ENCODE measurements around the gene GTF2F1.

GRCh38 chr19:6424939-6425731, 32.2 kb upstream of the GTF2F1 start:
- TF ChIP-seq POLR2A (IDR thresholded peaks at IDR 0.05; ENCODE audit: low read depth, low read length) (0 out of 2 replicates have a peak, but pooled peaks have one; percentile 34), POLR2AphosphoS5 (IDR thresholded peaks at IDR 0.05; ENCODE audit: low read depth, low read length) (no peak), TAF1 (IDR thresholded peaks at IDR 0.05; ENCODE audit: low read depth, low read length) (no peak), SPI1 (IDR thresholded peaks at IDR 0.05; ENCODE audit: low read depth, low read length) (no peak)

Measured in GM12891 (cell line).